GM18907 (cell line): Measurements from ENCODE around the gene DYNLRB2.

Experiments
- ATAC-seq: cut with Tn5 transposase; IDR thresholded peaks from one replicate; pipeline ENCODE4 v1.9.1; 2021; ENCODE audit warnings: mild to moderate bottlenecking, moderate library complexity; ENCODE audit not compliant: unreplicated experiment

DYNLRB2 gene

DNA sequence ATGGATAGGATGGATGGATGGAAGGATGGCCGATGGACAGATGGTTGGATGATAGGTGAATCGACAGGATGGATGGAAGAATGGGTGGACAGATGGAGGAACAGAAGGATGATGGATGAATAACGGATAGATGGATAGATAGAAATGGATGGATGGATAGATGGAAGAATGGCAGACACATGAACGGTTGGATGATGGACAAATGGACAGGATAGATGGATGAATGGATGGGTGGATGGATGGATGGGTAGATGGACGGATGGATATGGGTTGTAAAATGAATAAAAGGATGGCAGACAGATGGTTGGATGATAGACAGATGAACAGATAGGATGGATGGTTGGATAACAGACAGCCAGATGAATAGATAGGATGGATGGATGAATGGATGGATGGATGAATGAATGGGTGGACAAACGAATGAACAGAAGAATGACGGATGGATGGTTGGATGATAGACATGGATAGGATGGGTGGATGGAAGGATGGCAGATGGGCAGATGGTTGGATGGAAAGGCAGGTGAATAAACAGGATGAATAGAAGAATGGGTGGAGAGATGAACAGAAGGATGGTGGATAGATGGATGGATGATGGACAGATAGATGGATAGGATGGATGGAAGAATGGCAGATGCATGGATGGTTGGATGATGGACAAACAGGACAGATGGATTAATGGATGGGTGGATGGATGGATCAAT lies 55.9 kb downstream of the DYNLRB2 start:
- no peak for ATAC-seq

GRCh38 chr16:80599466-80599865 lies 58.7 kb downstream of the DYNLRB2 start:
- no peak for ATAC-seq
